Measurements from ENCODE around the gene RAB19. TPM values are rescaled to one million over a fixed set of nuclear protein-coding genes. Genes with fewer than 3 reads are reported as not detected.

RAB19 gene
- total RNA-seq, 1 experiment from 2014 or later = 1.3 TPM

GRCh38 chr7:140439359-140439758, 35.5 kb downstream of the RAB19 start:
- ATAC-seq = no peak
- POLR2A ChIA-PET (ENCODE audit: unreplicated experiment) = no interaction called here
- BruUV-seq (replicated peaks) = no TSS peak

GRCh38 chr7:140440593-140440992, 36.7 kb downstream of the RAB19 start:
- intact Hi-C loops (cut with micrococcal nuclease) = no loop called here
- no TSS peak for BruUV-seq (replicated peaks)
- Histone ChIP-seq H3K4me2 (ENCODE audit: low read length) (no peak overlapping the region), H2AFZ (ENCODE audit: low read length) (no peak overlapping the region), H3K79me2 (ENCODE audit: low read length) (no peaks in the 10 kb centered on the region), H3K9me3 (ENCODE audit: low read length) (no peaks in the 10 kb centered on the region), H4K20me1 (ENCODE audit: low read length) (no peaks in the 10 kb centered on the region), H3K4me1 (ENCODE audit: insufficient read depth, low read length) (no peaks in the 10 kb centered on the region), H3F3A (ENCODE audit: low read length, unreplicated experiment) (no peaks in the 10 kb centered on the region), H3K4me3 (ENCODE audit: low read length) (no peak overlapping the region), H3K27ac (ENCODE audit: low read length) (no peak overlapping the region), H3K9me2 (replicated peaks; ENCODE audit: low read length) (no peaks in the 10 kb centered on the region), H3K27me3 (ENCODE audit: low read length) (no peaks in the 10 kb centered on the region), H3K9ac (ENCODE audit: low read length) (no peak overlapping the region), H3K36me3 (ENCODE audit: low read depth, low read length) (no peaks in the 10 kb centered on the region)
- ATAC-seq (no peak), DNase-seq (peak; percentile 14)
- ChIA-PET CTCF (no interaction called here), POLR2A (ENCODE audit: unreplicated experiment) (no interaction called here)
- TF ChIP-seq CTCF (conservative IDR thresholded peaks at IDR 0.05; ENCODE audit: low read depth, low read length) = no peak
- no peak for TF ChIP-seq EZH2phosphoT487 (IDR thresholded peaks at IDR 0.05; ENCODE audit: borderline replicate concordance, low read length)
- TF ChIP-seq EZH2 (IDR thresholded peaks at IDR 0.05; ENCODE audit: low read length, unreplicated experiment) = no peak

More at GRCh38 chr7:140439359-140439758, 35.5 kb downstream of the RAB19 start:
- TF ChIP-seq EZH2 (IDR thresholded peaks at IDR 0.05; ENCODE audit: low read length, unreplicated experiment) = no peak
- no peak for TF ChIP-seq EZH2phosphoT487 (IDR thresholded peaks at IDR 0.05; ENCODE audit: borderline replicate concordance, low read length)
- no peak for TF ChIP-seq CTCF (conservative IDR thresholded peaks at IDR 0.05; ENCODE audit: low read depth, low read length)
- no peak overlapping the region for H3K4me2 ChIP-seq (ENCODE audit: low read length)
- no peak overlapping the region for H3K27ac ChIP-seq (ENCODE audit: low read length)
- no peaks in the 10 kb centered on the region for H3K9me2 ChIP-seq (replicated peaks; ENCODE audit: low read length)
- H3F3A ChIP-seq (ENCODE audit: low read length, unreplicated experiment) = no peaks in the 10 kb centered on the region
- no peaks in the 10 kb centered on the region for H3K36me3 ChIP-seq (ENCODE audit: low read depth, low read length)
- no peaks in the 10 kb centered on the region for H3K9me3 ChIP-seq (ENCODE audit: low read length)
- no peaks in the 10 kb centered on the region for H3K79me2 ChIP-seq (ENCODE audit: low read length)
- H3K27me3 ChIP-seq (ENCODE audit: low read length) = no peaks in the 10 kb centered on the region
- CTCF ChIA-PET = interaction anchor here (0.5 to 0.6 kb wide), 2 partner anchors 64 to 319 kb away, joined by 3 to 10 read pairs; no protein-coding TSS in a partner anchor
- no peaks in the 10 kb centered on the region for H4K20me1 ChIP-seq (ENCODE audit: low read length)
- DNase-seq = no peak
- no peak overlapping the region for H2AFZ ChIP-seq (ENCODE audit: low read length)
- intact Hi-C loops (cut with micrococcal nuclease) = no loop called here
- no peak overlapping the region for H3K9ac ChIP-seq (ENCODE audit: low read length)
- H3K4me3 ChIP-seq (ENCODE audit: low read length) = no peak overlapping the region
- no peaks in the 10 kb centered on the region for H3K4me1 ChIP-seq (ENCODE audit: insufficient read depth, low read length)

GRCh38 chr7:140441519-140441918, 37.7 kb downstream of the RAB19 start:
- ATAC-seq = no peak
- Histone ChIP-seq H3K4me2 (ENCODE audit: low read length) (no peak overlapping the region), H3F3A (ENCODE audit: low read length, unreplicated experiment) (no peaks in the 10 kb centered on the region), H3K27me3 (ENCODE audit: low read length) (no peaks in the 10 kb centered on the region), H3K36me3 (ENCODE audit: low read depth, low read length) (no peaks in the 10 kb centered on the region), H2AFZ (ENCODE audit: low read length) (no peak overlapping the region), H3K9me2 (replicated peaks; ENCODE audit: low read length) (no peaks in the 10 kb centered on the region), H4K20me1 (ENCODE audit: low read length) (no peaks in the 10 kb centered on the region), H3K4me1 (ENCODE audit: insufficient read depth, low read length) (no peaks in the 10 kb centered on the region), H3K27ac (ENCODE audit: low read length) (no peak overlapping the region), H3K9ac (ENCODE audit: low read length) (no peak overlapping the region), H3K79me2 (ENCODE audit: low read length) (no peaks in the 10 kb centered on the region), H3K4me3 (ENCODE audit: low read length) (no peak overlapping the region), H3K9me3 (ENCODE audit: low read length) (no peaks in the 10 kb centered on the region)
- CTCF ChIA-PET = no interaction called here
- intact Hi-C loops (cut with micrococcal nuclease) = no loop called here
- POLR2A ChIA-PET (ENCODE audit: unreplicated experiment) = no interaction called here
- DNase-seq = no peak
- TF ChIP-seq CTCF (conservative IDR thresholded peaks at IDR 0.05; ENCODE audit: low read depth, low read length) (no peak), EZH2phosphoT487 (IDR thresholded peaks at IDR 0.05; ENCODE audit: borderline replicate concordance, low read length) (no peak), EZH2 (IDR thresholded peaks at IDR 0.05; ENCODE audit: low read length, unreplicated experiment) (no peak)
- no TSS peak for BruUV-seq (replicated peaks)
